Kidney (tissue), 14 donors: ENCODE data around the gene LNX1. TPM values are rescaled to one million over a fixed set of nuclear protein-coding genes. Genes with fewer than 3 reads are reported as not detected.

Experiments
- DNase-seq, 5 donors: peaks; one replicate each; pipeline ENCODE4 v3.0.0-alpha.2; 2013 to 2020
- FAIRE-seq: peaks from 2 replicates; lab custom pipeline; 2012; peaks lifted over from hg19 to GRCh38; lab: Jason Lieb, UNC
- H3K27ac ChIP-seq, 2 donors: one replicate each; pipeline ENCODE4 v1.7.0; 2013; ENCODE audit warnings: low read depth in 2 of 2, low read length in 2 of 2, inconsistent platforms in 1 of 2
- H3K27me3 ChIP-seq: one replicate; pipeline ENCODE4 v1.7.1; 2013; ENCODE audit warnings: low read length, inconsistent platforms; ENCODE audit not compliant: control insufficient read depth, insufficient read depth
- H3K36me3 ChIP-seq, 3 donors: one replicate each; pipeline versions ENCODE4 v1.7.0 to v1.7.1; 2013; ENCODE audit warnings: low read length in 3 of 3, control low read depth in 1 of 3, inconsistent platforms in 1 of 3; ENCODE audit not compliant: insufficient read depth in 3 of 3, control insufficient read depth in 2 of 3
- H3K4me1 ChIP-seq, 3 donors: one replicate each; pipeline versions ENCODE4 v1.7.0 to v1.7.1; 2013; ENCODE audit warnings: low read length in 3 of 3, inconsistent platforms in 1 of 3, low read depth in 1 of 3; ENCODE audit not compliant: control insufficient read depth in 2 of 3, insufficient read depth in 2 of 3
- H3K4me3 ChIP-seq, 3 donors: one replicate each; pipeline versions ENCODE4 v1.7.0 to v1.8.1; 2013; ENCODE audit warnings: low read length in 3 of 3, control low read depth in 1 of 3, inconsistent platforms in 1 of 3
- H3K9ac ChIP-seq, 3 donors: one replicate each; pipeline versions ENCODE4 v1.7.0 to v1.7.1; 2013; ENCODE audit warnings: low read length in 3 of 3, control low read depth in 1 of 3, inconsistent platforms in 1 of 3
- H3K9me3 ChIP-seq, 3 donors: one replicate each; pipeline versions ENCODE4 v1.7.0 to v1.7.1; 2013; ENCODE audit warnings: low read length in 3 of 3, control low read depth in 1 of 3, inconsistent platforms in 1 of 3; ENCODE audit not compliant: control insufficient read depth in 2 of 3, insufficient read depth in 1 of 3
- intact Hi-C: fragments of 100-400 bp; cut with DNase I; formaldehyde crosslinking; loops from one replicate; pipeline ENCODE4 v1.11.1; 2022
- polyA plus RNA-seq: library from polyadenylated mRNA; stranded (reverse); fragments of 350-450 nt; fragmentation: Illumina TruSeq; extraction: RNeasy Lipid Tissue Mini Kit (QIAGEN cat#74804); gene quantifications from one replicate; pipeline ENCODE4 v1.2.3, GENCODE V29; 2014; ENCODE audit warnings: low read depth, low replicate concordance; ENCODE audit not compliant: insufficient read depth
- total RNA-seq: library from RNA; stranded (reverse); fragmentation: NEBNext Ultra II Directional; extraction: Animal tissue kit (Norgen Biotek cat#: 25700); gene quantifications from one replicate; pipeline ENCODE4 v1.2.1, GENCODE V29; 2021
- TF ChIP-seq, protein P1 (sequence below): IDR thresholded peaks from 3 replicates; pipeline ENCODE4 v1.5.1; 2012; ENCODE audit warnings: mild to moderate bottlenecking, moderate library complexity, borderline replicate concordance; ENCODE audit not compliant: insufficient read depth; ENCODE audit errors: extremely low read depth
- donor health status: control.
- donor health status: control.
- donor health status: control.
- donor health status: control.
- donor health status: control.
- donor health status: DM: yes; HTN: yes; CAD: no.
- donor health status: Normal renal cell carcinoma (clear cell type).

Gene LNX1
- total and polyA plus RNA-seq, 2 donors from 2014 or later: 10.2 to 25.6 TPM

DNA sequence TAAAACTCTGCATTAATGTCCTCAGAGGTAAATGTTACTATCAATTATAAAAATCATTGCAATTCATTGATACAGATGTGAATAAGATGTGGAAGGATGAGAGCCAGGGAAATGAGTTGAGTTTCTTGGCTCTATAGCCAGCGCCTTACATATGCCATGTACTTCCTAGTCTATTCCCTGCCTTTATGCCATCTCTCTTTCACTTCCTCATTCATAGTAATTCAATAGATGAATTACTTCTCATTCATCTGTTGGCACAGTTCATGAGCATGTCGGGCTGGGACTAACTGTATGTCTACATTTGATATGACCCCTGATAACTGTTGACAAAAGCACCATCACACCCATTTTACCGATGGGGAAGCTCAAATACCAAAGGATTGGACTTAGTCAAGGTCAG lies 55.7 kb downstream of the LNX1 start:
- Histone ChIP-seq H3K27me3 (no peaks in the 10 kb centered on the region), H3K9me3 (no peaks in the 10 kb centered on the region), H3K4me1 (peaks cover 0 to 10% (median 0%) of the 10 kb centered on the region in 3 donors), H3K9ac (no peak overlapping the region), H3K4me3 (no peak overlapping the region), H3K27ac (no peak overlapping the region), H3K36me3 (no peaks in the 10 kb centered on the region)
- intact Hi-C loops: no loop called here
- FAIRE-seq (no peak), DNase-seq (no peak)
- TF ChIP-seq, protein P1, sequence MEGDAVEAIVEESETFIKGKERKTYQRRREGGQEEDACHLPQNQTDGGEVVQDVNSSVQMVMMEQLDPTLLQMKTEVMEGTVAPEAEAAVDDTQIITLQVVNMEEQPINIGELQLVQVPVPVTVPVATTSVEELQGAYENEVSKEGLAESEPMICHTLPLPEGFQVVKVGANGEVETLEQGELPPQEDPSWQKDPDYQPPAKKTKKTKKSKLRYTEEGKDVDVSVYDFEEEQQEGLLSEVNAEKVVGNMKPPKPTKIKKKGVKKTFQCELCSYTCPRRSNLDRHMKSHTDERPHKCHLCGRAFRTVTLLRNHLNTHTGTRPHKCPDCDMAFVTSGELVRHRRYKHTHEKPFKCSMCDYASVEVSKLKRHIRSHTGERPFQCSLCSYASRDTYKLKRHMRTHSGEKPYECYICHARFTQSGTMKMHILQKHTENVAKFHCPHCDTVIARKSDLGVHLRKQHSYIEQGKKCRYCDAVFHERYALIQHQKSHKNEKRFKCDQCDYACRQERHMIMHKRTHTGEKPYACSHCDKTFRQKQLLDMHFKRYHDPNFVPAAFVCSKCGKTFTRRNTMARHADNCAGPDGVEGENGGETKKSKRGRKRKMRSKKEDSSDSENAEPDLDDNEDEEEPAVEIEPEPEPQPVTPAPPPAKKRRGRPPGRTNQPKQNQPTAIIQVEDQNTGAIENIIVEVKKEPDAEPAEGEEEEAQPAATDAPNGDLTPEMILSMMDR: no peak

DNA sequence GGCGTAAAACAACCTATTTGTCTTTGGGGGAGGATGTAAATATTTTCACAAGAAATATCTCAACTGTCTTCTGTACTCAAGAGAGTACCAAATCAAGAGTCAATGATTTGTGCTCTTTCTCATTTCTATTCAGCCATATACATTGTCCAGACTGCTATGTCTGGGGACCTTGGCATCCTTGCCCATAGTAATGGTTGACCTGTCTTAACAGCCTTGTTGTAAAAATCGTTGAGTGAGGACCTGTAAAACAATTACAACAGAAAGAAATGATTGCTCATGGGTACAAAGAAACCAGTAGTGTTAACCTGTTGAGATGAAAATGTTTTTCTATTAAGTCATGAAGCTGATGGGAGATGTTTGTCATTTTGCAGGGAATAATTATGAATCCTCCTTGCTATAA lies 56.6 kb downstream of the LNX1 start:
- Histone ChIP-seq H3K27me3 (no peaks in the 10 kb centered on the region), H3K36me3 (no peaks in the 10 kb centered on the region), H3K27ac (no peak overlapping the region), H3K9me3 (no peaks in the 10 kb centered on the region), H3K9ac (no peak overlapping the region), H3K4me1 (peaks cover 0 to 10% (median 0%) of the 10 kb centered on the region in 3 donors), H3K4me3 (no peak overlapping the region)
- TF ChIP-seq, protein P1: no peak
- intact Hi-C loops: no loop called here
- DNase-seq (no peak), FAIRE-seq (no peak)

DNA sequence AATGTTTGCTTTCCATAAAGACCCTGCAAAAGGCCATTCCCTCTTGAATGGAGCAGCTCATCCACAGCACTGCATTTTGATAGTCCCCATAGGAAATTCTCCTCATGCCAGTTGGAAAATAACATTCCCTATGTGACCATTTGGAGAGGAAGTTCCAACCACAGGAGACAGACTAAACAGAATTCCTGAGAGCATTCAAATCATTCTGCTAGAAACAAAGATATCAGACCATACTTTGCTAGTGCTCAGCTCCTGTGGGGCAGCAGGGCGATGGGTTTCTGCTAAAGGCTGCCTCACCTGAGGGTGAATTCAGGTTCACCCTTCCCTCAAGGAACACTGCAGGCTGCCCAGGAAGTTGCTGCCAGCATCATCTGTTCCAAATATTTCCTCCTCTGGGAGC lies 58.8 kb downstream of the LNX1 start:
- Histone ChIP-seq H3K4me1 (peaks cover 0 to 9% (median 0%) of the 10 kb centered on the region in 3 donors), H3K9me3 (no peaks in the 10 kb centered on the region), H3K9ac (no peak overlapping the region), H3K4me3 (no peak overlapping the region), H3K36me3 (no peaks in the 10 kb centered on the region), H3K27me3 (no peaks in the 10 kb centered on the region), H3K27ac (no peak overlapping the region)
- no peak for FAIRE-seq
- DNase-seq: no peak
- intact Hi-C loops: no loop called here
- TF ChIP-seq, protein P1: no peak
